Upper lobe of left lung (tissue), 6 donors: Measurements from ENCODE around the gene CLCA2. TPM values are rescaled to one million over a fixed set of nuclear protein-coding genes. Genes with fewer than 3 reads are reported as not detected.

Source experiments
- ATAC-seq, 2 donors: fragments of 200-7000 bp; cut with Tn5 transposase; one replicate each; pipeline ENCODE4 v1.9.1; 2022; ENCODE audit warnings: mild to moderate bottlenecking in 2 of 2, moderate library complexity in 2 of 2; ENCODE audit not compliant: low FRiP score in 2 of 2
- DNase-seq, 2 donors: peaks; one replicate each; pipeline ENCODE4 v3.0.0-alpha.2; 2019 to 2020
- H3K27ac ChIP-seq, 4 donors: fragments of 200-600 bp; sonication (generic); one replicate each; pipeline ENCODE4 v1.5.1; 2016 to 2019
- H3K27me3 ChIP-seq, 4 donors: fragments of 200-600 bp; sonication (generic); one replicate each; pipeline ENCODE4 v1.5.1; 2017 to 2019
- H3K36me3 ChIP-seq, 4 donors: fragments of 200-600 bp; sonication (generic); one replicate each; pipeline ENCODE4 v1.5.1; 2016 to 2019
- H3K4me1 ChIP-seq, 4 donors: fragments of 200-600 bp; sonication (generic); one replicate each; pipeline ENCODE4 v1.5.1; 2018 to 2019
- H3K4me3 ChIP-seq, 4 donors: fragments of 200-600 bp; sonication (generic); one replicate each; pipeline ENCODE4 v1.5.1; 2017 to 2019; ENCODE audit warnings: mild to moderate bottlenecking in 2 of 4, moderate library complexity in 1 of 4
- H3K9me3 ChIP-seq, 4 donors: fragments of 200-600 bp; sonication (generic); one replicate each; pipeline ENCODE4 v1.5.1; 2018 to 2019
- CTCF ChIP-seq, 6 experiments: fragments of 450-650 bp in 4 of 6; fragments of 200-600 bp in 2 of 6; sonication (generic) in 2 of 6; IDR thresholded peaks; one replicate each; pipeline ENCODE4 v1.5.1; 2016 to 2019; ENCODE audit warnings: antibody characterized with exemption in 6 of 6
- EP300 ChIP-seq, 4 donors: sonication (generic); formaldehyde crosslinking; IDR thresholded peaks; one replicate each; pipeline ENCODE4 v1.5.1; 2017; ENCODE audit warnings: antibody characterized with exemption in 4 of 4, control low read depth in 2 of 4
- POLR2A ChIP-seq, 4 donors: fragments of 450-650 bp; IDR thresholded peaks; one replicate each; pipeline ENCODE4 v1.5.1; 2016 to 2017; ENCODE audit warnings: antibody characterized with exemption in 4 of 4, mild to moderate bottlenecking in 2 of 4
- POLR2AphosphoS5 ChIP-seq, 2 donors: sonication (generic); formaldehyde crosslinking; IDR thresholded peaks; one replicate each; pipeline ENCODE4 v1.5.1; 2017; ENCODE audit warnings: antibody characterized with exemption in 2 of 2
- WGBS, 2 donors: methylation state at CpG; one replicate each; pipeline ENCODE4 v1.1.5; 2017 to 2018; 5-methylcytosine and 5-hydroxymethylcytosine counted together
- total RNA-seq, 6 donors: library from RNA; depleted of rRNA in 4 of 6; stranded (reverse); fragments of >200 nt in 4 of 6; gene quantifications; one replicate each; pipeline versions ENCODE4 v1.1.0 to v1.2.1, GENCODE V29; 2016 to 2021
- donor health status: DM: no; HTN: no; CAD: no; lungs with moderate emphysema.
- donor health status: DM: no; HTN: yes; CAD: no; lungs with severe emphysema.

CLCA2 gene
- total RNA-seq, 6 donors from 2014 or later: 0.57 to 5.3 (median 0.61) TPM; not detected in 3

- Histone ChIP-seq H3K27ac (no peak overlapping the region), H3K27me3 (no peaks in the 10 kb centered on the region), H3K4me3 (no peak overlapping the region), H3K36me3 (no peaks in the 10 kb centered on the region), H3K4me1 (peaks cover 0 to 3% (median 0%) of the 10 kb centered on the region in 4 donors), H3K9me3 (no peaks in the 10 kb centered on the region)
- ATAC-seq (peak in 1 of 2 donors; percentile 86), DNase-seq (peak in 1 of 2 donors; percentile 8)
- no peak for TF ChIP-seq CTCF (IDR thresholded peaks at IDR 0.05)
- TF ChIP-seq EP300 (IDR thresholded peaks at IDR 0.05): no peak
- TF ChIP-seq POLR2AphosphoS5 (IDR thresholded peaks at IDR 0.05): no peak
- TF ChIP-seq POLR2A (IDR thresholded peaks at IDR 0.05): no peak
- 53 to 78% methylated on average over 4 of the region's 4 CpGs for WGBS, 2 donors
Observed at GRCh38 chr1:86466986-86467385, 43.0 kb downstream of the CLCA2 start.

GRCh38 chr1:86468501-86468977 is 44.6 kb downstream of the CLCA2 start, which contains the start of gene CLCA1:
TSS of gene CLCA1 (plus strand) at chr1:86468927. CDS start at chr1:86468972, 45 bp downstream.
- DNase-seq (no peak), ATAC-seq (no peak)
- Histone ChIP-seq H3K4me1 (peaks cover 0 to 3% (median 0%) of the 10 kb centered on the region in 4 donors), H3K36me3 (no peaks in the 10 kb centered on the region), H3K27ac (no peak within 1 kb of the TSS), H3K27me3 (no peaks in the 10 kb centered on the region), H3K4me3 (no peak within 1 kb of the TSS), H3K9me3 (no peaks in the 10 kb centered on the region)
- TF ChIP-seq POLR2AphosphoS5 (IDR thresholded peaks at IDR 0.05) (no peak), POLR2A (IDR thresholded peaks at IDR 0.05) (no peak), EP300 (IDR thresholded peaks at IDR 0.05) (no peak), CTCF (IDR thresholded peaks at IDR 0.05) (no peak)
- 68 to 70% methylated on average over 7 of the region's 7 CpGs for WGBS, 2 donors

- H3K4me1 ChIP-seq: peaks cover 0 to 3% (median 0%) of the 10 kb centered on the region in 4 donors
- no peaks in the 10 kb centered on the region for H3K27me3 ChIP-seq
- no peaks in the 10 kb centered on the region for H3K36me3 ChIP-seq
- TF ChIP-seq EP300 (IDR thresholded peaks at IDR 0.05): no peak
- no peak for TF ChIP-seq CTCF (IDR thresholded peaks at IDR 0.05)
- no peak for TF ChIP-seq POLR2A (IDR thresholded peaks at IDR 0.05)
- no peak for TF ChIP-seq POLR2AphosphoS5 (IDR thresholded peaks at IDR 0.05)
- no peak overlapping the region for H3K27ac ChIP-seq
- H3K4me3 ChIP-seq: no peak overlapping the region
- DNase-seq (no peak), ATAC-seq (peak in 1 of 2 donors; percentile 8)
- H3K9me3 ChIP-seq: no peaks in the 10 kb centered on the region
- 93% methylated on average over 10 of the region's 10 CpGs for WGBS, 2 donors
Observed at GRCh38 chr1:86470859-86471258, 46.9 kb downstream of the CLCA2 start.

GRCh38 chr1:86471291-86471690 is 47.3 kb downstream of the CLCA2 start:
- no peaks in the 10 kb centered on the region for H3K36me3 ChIP-seq
- no peaks in the 10 kb centered on the region for H3K9me3 ChIP-seq
- DNase-seq (no peak), ATAC-seq (no peak)
- no peaks in the 10 kb centered on the region for H3K27me3 ChIP-seq
- no peak overlapping the region for H3K4me3 ChIP-seq
- TF ChIP-seq CTCF (IDR thresholded peaks at IDR 0.05) (no peak), POLR2A (IDR thresholded peaks at IDR 0.05) (no peak), POLR2AphosphoS5 (IDR thresholded peaks at IDR 0.05) (no peak), EP300 (IDR thresholded peaks at IDR 0.05) (no peak)
- peaks cover 0 to 3% (median 0%) of the 10 kb centered on the region in 4 donors for H3K4me1 ChIP-seq
- no peak overlapping the region for H3K27ac ChIP-seq

GRCh38 chr1:86472152-86472551 is 48.2 kb downstream of the CLCA2 start:
- ATAC-seq: no peak
- Histone ChIP-seq H3K4me3 (no peak overlapping the region), H3K4me1 (no peaks in the 10 kb centered on the region), H3K27ac (no peak overlapping the region), H3K27me3 (no peaks in the 10 kb centered on the region), H3K36me3 (no peaks in the 10 kb centered on the region), H3K9me3 (no peaks in the 10 kb centered on the region)
- WGBS, 2 donors: 74 to 75% methylated on average over 4 of the region's 4 CpGs
- TF ChIP-seq EP300 (IDR thresholded peaks at IDR 0.05): no peak
- no peak for TF ChIP-seq POLR2AphosphoS5 (IDR thresholded peaks at IDR 0.05)
- no peak for TF ChIP-seq POLR2A (IDR thresholded peaks at IDR 0.05)
- no peak for TF ChIP-seq CTCF (IDR thresholded peaks at IDR 0.05)
- no peak for DNase-seq
